GM19035 (cell line): ENCODE data around the gene G0S2.
A peak's percentile ranks its signal among the peaks of the same experiment; 100 is the strongest.

ENCODE experiments used
- ATAC-seq: cut with Tn5 transposase; IDR thresholded peaks from one replicate; pipeline ENCODE4 v1.9.1; 2021; ENCODE audit not compliant: unreplicated experiment

Gene G0S2

GRCh38 chr1:209715314-209715713, 40.1 kb downstream of the G0S2 start:
- ATAC-seq, result no peak

DNA sequence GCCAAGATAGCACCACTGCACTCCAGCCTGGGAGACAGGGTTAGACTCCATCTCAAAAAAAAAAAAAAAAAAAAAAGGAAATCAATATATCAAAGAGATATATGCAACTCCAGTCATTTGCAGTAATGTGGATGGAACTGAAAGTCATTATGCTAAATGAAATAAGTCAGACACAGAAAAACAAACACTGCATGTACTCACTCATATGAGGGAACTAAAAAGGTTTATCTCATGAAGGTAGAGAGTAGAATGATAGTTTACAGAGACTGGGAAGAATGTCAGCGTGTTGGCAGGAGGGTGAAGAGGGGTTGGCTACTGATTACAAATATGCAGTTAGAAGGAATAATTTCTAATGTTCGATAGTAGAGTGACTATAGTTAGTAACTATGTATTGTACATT, 42.6 kb downstream of the G0S2 start:
- ATAC-seq, result no peak

DNA sequence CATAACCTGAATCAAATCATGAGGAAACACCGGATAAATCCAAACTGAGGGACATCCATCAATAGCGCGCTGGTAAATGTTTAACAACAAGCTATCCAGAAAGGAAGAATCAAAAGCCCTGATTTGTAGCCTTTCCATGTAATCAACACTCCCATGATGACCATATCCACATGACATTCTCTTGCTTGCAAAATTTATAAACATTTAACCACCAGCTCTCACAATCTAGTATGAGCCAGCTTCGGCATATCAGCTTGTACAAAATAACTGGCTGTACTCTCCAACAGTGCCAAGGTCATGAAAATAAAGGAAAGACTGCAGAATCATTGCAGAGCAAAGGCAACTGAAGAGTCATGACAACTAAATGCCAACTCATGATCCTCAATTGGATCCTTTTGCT, 45.1 kb downstream of the G0S2 start:
- ATAC-seq, result no peak

DNA sequence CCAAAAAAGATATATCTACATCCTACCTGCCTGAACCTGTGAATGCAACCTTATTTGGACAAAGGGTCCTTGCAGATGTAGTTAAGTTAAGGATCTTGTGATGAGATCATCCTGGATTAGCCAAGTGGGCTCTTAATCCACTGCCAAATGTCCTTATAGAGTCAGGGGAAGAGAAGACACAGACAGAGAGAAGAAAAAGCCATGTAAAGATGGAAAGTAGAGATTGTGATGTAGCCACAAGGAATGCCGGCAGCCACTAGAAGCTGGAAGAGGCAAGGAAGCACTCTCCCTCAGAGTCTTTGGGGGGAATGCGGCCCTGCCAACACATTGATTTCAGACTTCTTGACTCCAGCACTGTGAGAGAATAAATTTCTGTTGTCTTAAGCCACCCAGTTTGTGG, 45.6 kb downstream of the G0S2 start:
- ATAC-seq, result no peak

GRCh38 chr1:209721323-209721722, 46.1 kb downstream of the G0S2 start:
- ATAC-seq, result no peak

DNA sequence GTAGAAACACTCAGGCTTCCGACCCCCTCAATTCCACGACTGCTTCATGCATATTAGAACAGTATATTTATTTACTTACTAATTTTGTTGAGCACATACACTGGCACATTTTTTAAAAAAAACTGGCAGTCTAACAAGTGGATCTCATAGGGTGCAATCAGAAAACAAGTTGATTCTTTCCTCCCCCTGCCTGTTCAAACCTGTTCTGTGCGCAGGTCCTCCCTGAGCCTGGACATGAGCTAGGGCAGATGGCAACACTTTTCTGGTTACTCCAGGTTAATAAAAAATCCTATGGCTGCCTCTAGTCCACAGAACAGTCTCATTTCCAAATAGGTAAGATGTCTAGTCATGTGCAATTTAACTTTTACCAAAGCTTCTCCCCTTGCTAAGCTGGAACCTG, 48.1 kb downstream of the G0S2 start:
- ATAC-seq, result no peak

DNA sequence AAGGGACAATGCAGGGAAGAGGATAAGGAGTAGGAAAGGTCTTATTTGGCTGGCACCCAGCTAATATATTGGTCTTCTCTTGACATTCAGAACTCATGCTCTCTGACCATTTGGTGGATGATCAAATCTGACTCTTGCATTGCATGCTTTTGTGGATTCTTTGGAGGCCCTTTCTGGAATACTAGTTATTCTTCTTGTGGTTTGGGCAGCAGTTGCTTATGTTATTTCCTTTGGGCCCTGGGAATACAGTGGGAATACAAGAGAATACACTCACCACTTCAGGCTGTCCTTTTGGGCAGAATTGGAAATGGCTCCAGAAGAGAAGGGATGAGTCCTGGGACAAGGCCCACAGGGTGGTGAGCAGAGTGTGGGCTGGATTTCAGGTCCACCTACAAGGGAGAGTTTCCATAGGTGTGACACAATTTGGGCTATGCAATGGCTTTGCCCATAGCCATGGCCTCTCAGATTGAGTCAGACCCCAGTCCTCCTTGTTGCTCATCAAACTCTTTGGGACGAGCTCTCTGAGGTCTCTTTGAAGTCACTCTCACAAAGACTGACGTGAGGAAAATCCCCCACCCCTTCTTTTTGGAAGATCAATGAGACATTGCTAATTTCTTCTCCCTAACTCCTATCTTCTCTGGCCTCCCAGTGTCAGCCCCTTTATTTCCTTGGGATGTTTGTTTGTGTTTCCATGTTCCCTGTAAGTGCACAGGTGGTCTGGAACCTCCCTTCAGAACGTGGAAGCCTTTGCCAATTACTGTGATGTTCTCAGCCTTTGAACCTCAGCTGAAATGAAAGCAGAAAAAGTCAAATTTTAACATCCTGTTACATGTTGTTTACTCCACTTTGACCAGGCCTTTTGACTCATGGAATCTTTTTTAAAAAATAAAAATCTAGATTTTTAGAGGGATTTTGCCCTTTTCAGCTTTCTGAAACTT, 48.8 kb downstream of the G0S2 start:
- ATAC-seq, result peak; percentile 54
